HG02852 (cell line): Measurements from ENCODE around the gene SVOP.

Source experiments
- ATAC-seq: cut with Tn5 transposase; IDR thresholded peaks from one replicate; pipeline ENCODE4 v1.9.1; 2021; ENCODE audit warnings: mild to moderate bottlenecking, moderate library complexity; ENCODE audit not compliant: unreplicated experiment

SVOP gene

GRCh38 chr12:108939594-108939993 is 81.3 kb downstream of the SVOP start:
- no peak for ATAC-seq

DNA sequence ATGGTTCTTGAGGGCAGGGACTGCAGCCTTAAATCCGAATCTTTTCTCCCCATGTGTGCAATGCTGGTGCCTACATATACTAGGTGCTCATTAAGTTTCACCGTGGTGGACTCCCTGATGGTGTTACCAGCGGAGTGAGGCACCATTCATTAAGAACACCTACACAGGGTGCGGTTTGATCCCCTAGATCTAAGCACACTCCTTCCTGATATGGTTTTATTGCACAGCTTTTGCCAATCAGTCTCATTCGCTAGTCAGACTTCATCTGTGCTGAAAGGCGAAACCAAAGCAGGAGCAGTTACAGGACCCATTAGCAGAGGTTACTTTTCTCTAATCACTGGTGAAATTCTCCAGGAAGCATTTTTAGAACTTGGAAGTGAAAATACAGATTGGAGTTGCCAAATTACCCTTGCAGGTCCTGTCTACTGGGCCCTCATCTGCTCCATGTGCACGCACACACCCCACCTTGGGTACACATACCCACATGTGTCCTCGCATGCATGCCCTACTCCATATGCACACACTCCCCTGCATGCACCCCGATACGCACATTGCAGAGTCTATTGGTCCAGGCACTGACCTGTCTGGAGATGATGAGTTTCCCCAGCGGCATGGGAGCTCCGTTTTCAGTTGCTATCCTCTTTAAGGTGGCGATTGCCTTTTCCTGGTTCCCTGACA is 82.5 kb downstream of the SVOP start:
- ATAC-seq = no peak

- ATAC-seq = no peak
These were observed 85.6 kb downstream of the SVOP start for GRCh38 chr12:108935159-108935763.

- ATAC-seq = no peak
These were observed 86.9 kb downstream of the SVOP start for GRCh38 chr12:108933949-108934348.

DNA sequence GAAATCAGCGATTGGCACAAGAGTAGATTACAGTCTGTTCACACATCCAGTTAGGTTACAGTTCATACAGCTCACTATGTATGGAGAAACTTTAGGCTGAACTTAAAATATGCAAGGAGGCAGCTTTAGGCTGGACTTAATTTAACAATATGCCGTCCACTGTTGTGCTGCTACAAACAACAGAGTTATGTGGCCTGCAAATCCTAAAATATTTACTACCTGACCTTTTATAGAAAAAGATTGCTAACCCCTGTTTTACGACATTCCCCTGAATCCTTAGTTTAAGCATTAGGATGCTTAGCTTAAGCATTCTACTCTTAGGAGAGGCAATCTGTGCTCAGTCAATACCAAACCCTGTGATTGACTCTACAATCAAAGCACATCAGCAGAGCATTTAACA is 90.1 kb downstream of the SVOP start:
- no peak for ATAC-seq

DNA sequence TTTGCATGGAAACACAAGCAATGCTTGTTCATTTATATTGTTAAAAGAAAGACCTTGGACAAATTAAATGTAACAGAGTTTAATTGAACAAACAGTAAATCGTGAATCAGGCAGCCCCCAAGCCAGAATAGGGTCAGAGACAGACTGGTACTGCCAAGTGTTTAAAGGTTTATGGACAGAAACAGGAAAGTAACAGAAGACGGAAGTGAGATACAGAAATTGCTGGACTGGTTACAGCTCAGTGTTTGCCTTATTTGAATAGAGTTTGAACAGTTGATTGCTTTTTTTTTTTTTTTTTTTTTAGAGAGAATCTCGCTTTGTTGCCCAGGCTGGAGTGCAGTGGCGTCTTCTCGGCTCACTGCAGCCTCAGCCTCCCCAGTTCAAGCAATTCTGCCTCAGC is 90.7 kb downstream of the SVOP start:
- no peak for ATAC-seq

DNA sequence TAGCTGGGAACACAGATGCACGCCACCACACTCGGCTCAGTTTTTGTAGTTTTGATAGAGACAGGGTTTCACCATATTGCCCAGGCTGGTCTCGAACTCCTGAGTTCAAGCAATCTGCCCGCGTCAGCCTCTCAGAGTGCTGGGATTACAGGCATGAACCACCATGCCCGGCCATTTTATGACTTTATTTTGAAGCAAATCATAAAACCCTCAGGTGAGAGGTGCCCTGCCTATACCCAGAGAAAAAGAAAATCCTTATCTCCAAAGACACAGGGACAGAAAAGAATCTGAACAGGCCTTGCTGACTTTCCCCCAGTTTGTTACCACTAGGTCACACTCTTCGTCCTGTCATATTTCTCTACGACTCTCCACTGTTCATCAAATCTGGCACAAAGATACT is 92.2 kb downstream of the SVOP start:
- no peak for ATAC-seq

GRCh38 chr12:108922918-108923317 is 98.0 kb downstream of the SVOP start:
- ATAC-seq = no peak

DNA sequence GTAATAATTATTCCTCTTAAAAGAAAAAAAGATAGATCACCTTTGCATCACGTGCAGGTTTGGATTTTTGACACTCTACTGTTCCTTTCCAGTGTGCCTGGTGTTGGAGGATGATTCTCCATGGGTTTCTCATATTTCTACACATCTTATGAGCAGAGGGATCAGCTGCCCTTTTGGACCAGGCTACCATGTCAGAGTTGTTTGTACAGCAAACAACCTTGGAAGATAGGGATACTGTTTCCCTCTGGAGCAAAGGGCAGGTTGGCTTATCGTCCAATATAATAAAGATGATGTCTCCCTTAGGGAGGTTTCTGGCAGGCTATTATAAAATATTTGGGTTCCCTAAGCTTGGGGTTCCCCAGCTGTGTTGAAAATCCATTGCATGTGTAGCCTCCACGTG is 98.9 kb downstream of the SVOP start:
- ATAC-seq = no peak

DNA sequence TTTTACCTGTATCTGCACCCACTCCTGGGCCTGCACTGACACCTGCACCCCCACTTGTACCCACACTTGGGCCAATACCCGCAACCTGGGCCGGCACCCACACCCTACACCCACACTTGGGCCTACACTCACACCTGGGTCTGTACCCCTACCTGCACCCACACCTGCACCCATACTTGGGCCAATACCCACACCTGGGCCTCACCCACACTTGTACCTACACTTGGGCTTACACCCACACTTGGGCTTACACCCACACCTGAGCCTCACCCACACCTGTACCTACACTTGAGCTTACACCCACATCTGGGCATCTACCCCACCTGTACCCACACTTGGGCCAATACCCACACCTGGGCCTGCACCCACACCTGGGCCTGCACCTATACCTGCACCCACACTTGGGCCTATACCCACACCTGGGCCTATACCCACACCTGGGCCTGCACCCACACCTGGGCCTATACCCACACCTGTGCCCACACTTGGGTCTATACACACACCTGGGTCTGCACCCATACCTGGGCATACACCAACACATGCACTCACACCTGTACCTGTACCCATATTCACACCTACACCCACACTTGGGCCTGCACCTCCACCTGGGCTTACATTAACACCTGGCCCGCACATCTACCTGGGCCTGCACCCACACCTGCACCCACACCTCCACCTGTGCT is 101.8 kb downstream of the SVOP start:
- ATAC-seq = no peak

DNA sequence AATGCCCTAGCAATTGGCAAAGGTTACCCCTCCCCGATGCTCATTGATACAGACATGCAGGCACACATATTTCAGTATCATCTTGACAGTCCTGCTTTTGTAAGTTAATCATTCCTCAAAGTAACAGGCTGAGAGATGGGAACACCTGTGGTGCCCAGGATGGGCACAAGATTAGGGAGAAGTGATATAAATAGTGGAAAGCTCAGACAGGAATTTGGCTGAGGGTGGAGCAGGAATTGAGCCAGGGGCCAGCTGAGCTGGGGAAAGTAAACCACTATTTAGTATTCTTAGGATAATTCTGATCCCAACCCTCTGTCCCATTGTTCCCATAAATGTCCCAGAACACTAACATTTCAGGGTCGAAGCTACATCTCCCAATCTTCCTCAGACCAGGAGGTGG is 102.7 kb downstream of the SVOP start:
- no peak for ATAC-seq

DNA sequence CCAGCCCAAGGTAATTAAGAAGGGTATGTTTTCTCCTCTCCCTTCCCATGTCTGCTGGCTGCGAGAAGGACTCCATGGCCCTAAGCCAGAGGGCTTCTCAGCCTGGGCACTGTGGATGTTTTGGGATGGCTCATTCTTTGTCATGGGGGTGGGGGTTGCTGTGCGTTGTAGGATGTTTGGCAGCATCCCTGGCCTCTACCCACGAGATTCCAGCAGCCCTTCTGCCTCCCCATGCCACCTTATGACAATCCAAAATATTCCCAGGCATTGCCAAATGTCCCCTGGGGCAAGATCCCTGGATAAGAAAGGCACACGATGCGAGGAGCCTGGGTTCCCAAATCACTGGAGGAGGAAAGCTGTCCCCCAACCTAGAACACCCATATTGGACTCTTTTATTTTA is 104.5 kb downstream of the SVOP start:
- no peak for ATAC-seq

GRCh38 chr12:108915632-108916133 is 105.2 kb downstream of the SVOP start:
- ATAC-seq = no peak

GRCh38 chr12:108914121-108914531 is 106.7 kb downstream of the SVOP start:
- no peak for ATAC-seq

DNA sequence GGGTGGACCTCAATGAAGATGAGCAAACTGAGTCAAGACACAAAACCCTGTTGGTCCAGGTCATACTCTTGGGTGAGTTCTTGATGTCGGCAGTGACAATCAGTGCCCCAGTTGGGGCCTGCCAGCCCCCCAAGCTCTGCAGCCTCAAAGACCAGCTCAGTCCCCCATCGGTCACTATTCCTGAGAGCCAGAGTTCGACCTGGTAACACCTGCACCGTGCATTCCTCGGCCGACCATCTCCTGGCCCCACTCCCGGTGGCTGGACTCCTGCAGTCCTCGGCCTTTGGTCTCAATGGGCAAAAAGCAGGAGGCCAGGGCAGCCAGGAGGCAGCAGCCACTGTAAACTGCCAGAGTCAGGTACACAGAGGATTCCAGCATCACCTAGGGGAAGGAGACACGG is 108.5 kb downstream of the SVOP start:
- ATAC-seq = no peak

- ATAC-seq = no peak
These were observed 109.0 kb downstream of the SVOP start for GRCh38 chr12:108911915-108912314.

- ATAC-seq = no peak
These were observed 110.5 kb downstream of the SVOP start for GRCh38 chr12:108910336-108910735.

GRCh38 chr12:108907839-108908351 is 113.0 kb downstream of the SVOP start:
- ATAC-seq = no peak

GRCh38 chr12:108906971-108907370 is 113.9 kb downstream of the SVOP start:
- no peak for ATAC-seq

DNA sequence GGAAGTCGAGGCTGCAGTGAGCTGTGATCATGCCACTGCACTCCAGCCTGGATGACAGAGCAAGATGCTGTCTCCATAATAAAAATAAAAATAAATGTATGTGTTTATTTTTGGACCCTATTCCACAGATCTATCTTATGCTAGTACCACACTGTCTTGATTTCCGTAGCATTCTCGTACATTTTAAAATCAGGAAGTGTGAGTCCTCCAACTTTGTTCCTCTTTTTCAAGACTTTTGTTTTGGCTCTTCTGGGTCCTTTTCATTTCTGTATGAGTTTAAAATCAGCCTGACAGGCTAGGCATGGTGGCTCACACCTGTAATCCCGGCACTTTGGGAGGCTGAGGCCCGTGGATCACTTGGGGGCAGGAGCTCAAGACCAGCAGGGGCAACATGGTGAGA is 115.1 kb downstream of the SVOP start:
- no peak for ATAC-seq

DNA sequence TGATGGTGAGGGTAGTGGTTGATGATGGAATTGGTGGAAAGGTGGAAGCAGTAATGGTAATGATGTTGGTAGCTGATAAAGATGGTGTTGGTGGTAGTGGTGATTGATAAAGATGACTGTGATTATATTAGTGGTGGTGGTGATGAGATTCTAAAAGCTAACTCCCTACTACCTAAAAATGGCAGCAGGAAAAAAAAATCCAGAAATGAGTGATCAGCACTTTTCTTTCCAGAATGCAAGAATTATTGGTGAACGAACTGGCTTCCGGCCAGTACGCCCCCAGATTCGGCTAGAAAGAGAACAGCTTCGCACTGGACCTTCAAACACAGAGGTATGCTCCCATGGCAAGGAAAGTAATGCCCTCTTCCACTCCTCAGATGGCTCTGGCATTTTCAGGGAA is 121.7 kb downstream of the SVOP start:
- no peak for ATAC-seq

- no peak for ATAC-seq
These were observed 124.1 kb downstream of the SVOP start for GRCh38 chr12:108896817-108897216.
